Measurements from ENCODE around the gene FYN.

GRCh38 chr6:111639266-111639665, 234.0 kb downstream of the FYN start:
- TF ChIP-seq MTA3 (IDR thresholded peaks at IDR 0.05; ENCODE audit: borderline replicate concordance) = no peak
- no peak for TF ChIP-seq KAT7 (CRISPR knock-in tag; IDR thresholded peaks at IDR 0.05; ENCODE audit: borderline replicate concordance)
- no peak for TF ChIP-seq SREBF2 (CRISPR knock-in tag; IDR thresholded peaks at IDR 0.05)
- TF ChIP-seq CTCF (IDR thresholded peaks at IDR 0.05 in 2 of 3, conservative IDR thresholded peaks at IDR 0.05 in 1 of 3; ENCODE audit: insufficient read depth in 2 of 3, low read depth in 1 of 3, low read length in 3 of 3) = no peak
- no peak for TF ChIP-seq NRF1 (conservative IDR thresholded peaks at IDR 0.05 in 1 of 2, IDR thresholded peaks at IDR 0.05 in 1 of 2)
- no peak for TF ChIP-seq PHB2 (IDR thresholded peaks at IDR 0.05; ENCODE audit: low read depth)
- TF ChIP-seq SNRNP70 (optimal IDR thresholded peaks at IDR 0.05; ENCODE audit: low read depth, low read length) = no peak
- TF ChIP-seq ZBTB49 (CRISPR knock-in tag; IDR thresholded peaks at IDR 0.05; ENCODE audit: borderline replicate concordance) = no peak
- TF ChIP-seq RCOR1 (IDR thresholded peaks at IDR 0.05; ENCODE audit: borderline replicate concordance in 1 of 2, low read depth in 2 of 2, low read length in 2 of 2) = no peak

Data from K562 (cell line).